Activated CD8-positive, alpha-beta memory T cell treated with anti-CD3 and anti-CD28 coated beads for 36 hours (primary cell): Measurements from ENCODE around the gene NACC2. TPM values are rescaled to one million over a fixed set of nuclear protein-coding genes. Genes with fewer than 3 reads are reported as not detected.

ENCODE experiments used
- total RNA-seq, 2 experiments: library from RNA; stranded (reverse); gene quantifications; one replicate each; pipeline ENCODE4 v1.2.3, GENCODE V29; 2021

Gene NACC2
- total RNA-seq, 2 experiments from 2014 or later, result 8.4 to 8.5 TPM

Other genes starting within 250 kb of the NACC2 start
- 10 to 100 TPM; 28.1 to 32.1 TPM for gene CAMSAP1, start 187.7 kb downstream of the NACC2 start, total RNA-seq
- gene UBAC1, start 133.9 kb downstream of the NACC2 start, total RNA-seq, result 10 to 100 TPM; 33.5 to 34.3 TPM
- 10 to 100 TPM; 40.6 to 41.7 TPM for gene TMEM250, start 23.6 kb upstream of the NACC2 start, total RNA-seq
- gene LHX3, start 109.8 kb upstream of the NACC2 start, total RNA-seq, result not detected
- 10 to 100 TPM; 17.8 to 18.2 TPM for gene QSOX2, start 150.5 kb upstream of the NACC2 start, total RNA-seq
- gene CCDC187, start 208.8 kb upstream of the NACC2 start, total RNA-seq, result not detected
- 1 to 10 TPM; 7.5 to 8.6 TPM for gene GPSM1, start 232.2 kb upstream of the NACC2 start, total RNA-seq